ENCODE data around the gene IL4R.
"Not testable (repeated sequence)": the region's sequence is repeated elsewhere in the genome, so short reads cannot be mapped to it uniquely, and the experiment has no call there.

The IL4R gene

GRCh38 chr16:27408602-27409031, 94.8 kb downstream of the IL4R start:
- H3K9ac ChIP-seq (ENCODE audit: low read depth in 1 of 2, low read length in 2 of 2), result no peak overlapping the region
- H3K36me3 ChIP-seq (ENCODE audit: control insufficient read depth in 1 of 2, insufficient read depth in 2 of 2, low read length in 2 of 2), result no peaks in the 10 kb centered on the region
- peaks cover 0 to 7% of the 10 kb centered on the region in 2 donors for H3K4me1 ChIP-seq (ENCODE audit: control insufficient read depth in 1 of 2, insufficient read depth in 2 of 2, low read length in 2 of 2)
- H3K27me3 ChIP-seq (ENCODE audit: control insufficient read depth in 1 of 2, insufficient read depth in 2 of 2, low read length in 2 of 2), result no peaks in the 10 kb centered on the region
- no peak overlapping the region for H3K4me3 ChIP-seq (ENCODE audit: low read depth in 1 of 2, low read length in 2 of 2)
- no peak overlapping the region for H3K27ac ChIP-seq (ENCODE audit: low read depth, low read length)
- no peaks in the 10 kb centered on the region for H3K9me3 ChIP-seq (ENCODE audit: control insufficient read depth in 1 of 2, low read length in 2 of 2)

- H3K9ac ChIP-seq (ENCODE audit: low read depth in 1 of 2, low read length in 2 of 2); H3K4me3 ChIP-seq (ENCODE audit: low read depth in 1 of 2, low read length in 2 of 2); H3K27me3 ChIP-seq (ENCODE audit: control insufficient read depth in 1 of 2, insufficient read depth in 2 of 2, low read length in 2 of 2); H3K27ac ChIP-seq (ENCODE audit: low read depth, low read length); H3K9me3 ChIP-seq (ENCODE audit: control insufficient read depth in 1 of 2, low read length in 2 of 2); H3K4me1 ChIP-seq (ENCODE audit: control insufficient read depth in 1 of 2, insufficient read depth in 2 of 2, low read length in 2 of 2); H3K36me3 ChIP-seq (ENCODE audit: control insufficient read depth in 1 of 2, insufficient read depth in 2 of 2, low read length in 2 of 2): not testable (repeated sequence)
Measured at GRCh38 chr16:27409958-27410357, 96.2 kb downstream of the IL4R start.

GRCh38 chr16:27410761-27411160, 97.0 kb downstream of the IL4R start:
- Histone ChIP-seq H3K4me1 (ENCODE audit: control insufficient read depth in 1 of 2, insufficient read depth in 2 of 2, low read length in 2 of 2) (peaks cover 0 to 7% of the 10 kb centered on the region in 2 donors), H3K4me3 (ENCODE audit: low read depth in 1 of 2, low read length in 2 of 2) (no peak overlapping the region), H3K9ac (ENCODE audit: low read depth in 1 of 2, low read length in 2 of 2) (no peak overlapping the region), H3K27ac (ENCODE audit: low read depth, low read length) (no peak overlapping the region), H3K36me3 (ENCODE audit: control insufficient read depth in 1 of 2, insufficient read depth in 2 of 2, low read length in 2 of 2) (no peaks in the 10 kb centered on the region), H3K9me3 (ENCODE audit: control insufficient read depth in 1 of 2, low read length in 2 of 2) (no peaks in the 10 kb centered on the region), H3K27me3 (ENCODE audit: control insufficient read depth in 1 of 2, insufficient read depth in 2 of 2, low read length in 2 of 2) (no peaks in the 10 kb centered on the region)

GRCh38 chr16:27413956-27414355, 100.2 kb downstream of the IL4R start:
- no peaks in the 10 kb centered on the region for H3K27me3 ChIP-seq (ENCODE audit: control insufficient read depth in 1 of 2, insufficient read depth in 2 of 2, low read length in 2 of 2)

More at GRCh38 chr16:27413956-27414355, 100.2 kb downstream of the IL4R start:
- Histone ChIP-seq H3K9me3 (ENCODE audit: control insufficient read depth in 1 of 2, low read length in 2 of 2) (no peaks in the 10 kb centered on the region), H3K4me3 (ENCODE audit: low read depth in 1 of 2, low read length in 2 of 2) (no peak overlapping the region), H3K27ac (ENCODE audit: low read depth, low read length) (no peak overlapping the region), H3K4me1 (ENCODE audit: control insufficient read depth in 1 of 2, insufficient read depth in 2 of 2, low read length in 2 of 2) (no peaks in the 10 kb centered on the region), H3K9ac (ENCODE audit: low read depth in 1 of 2, low read length in 2 of 2) (no peak overlapping the region), H3K36me3 (ENCODE audit: control insufficient read depth in 1 of 2, insufficient read depth in 2 of 2, low read length in 2 of 2) (no peaks in the 10 kb centered on the region)

Data from duodenal mucosa (tissue), 2 donors.